Stromal cell of bone marrow (primary cell): ENCODE data around the gene AP3B1.

Experiments
- DNase-seq: peaks from one replicate; pipeline ENCODE4 v3.0.0-alpha.2; 2012; ENCODE audit warnings: low read depth

Gene AP3B1

DNA sequence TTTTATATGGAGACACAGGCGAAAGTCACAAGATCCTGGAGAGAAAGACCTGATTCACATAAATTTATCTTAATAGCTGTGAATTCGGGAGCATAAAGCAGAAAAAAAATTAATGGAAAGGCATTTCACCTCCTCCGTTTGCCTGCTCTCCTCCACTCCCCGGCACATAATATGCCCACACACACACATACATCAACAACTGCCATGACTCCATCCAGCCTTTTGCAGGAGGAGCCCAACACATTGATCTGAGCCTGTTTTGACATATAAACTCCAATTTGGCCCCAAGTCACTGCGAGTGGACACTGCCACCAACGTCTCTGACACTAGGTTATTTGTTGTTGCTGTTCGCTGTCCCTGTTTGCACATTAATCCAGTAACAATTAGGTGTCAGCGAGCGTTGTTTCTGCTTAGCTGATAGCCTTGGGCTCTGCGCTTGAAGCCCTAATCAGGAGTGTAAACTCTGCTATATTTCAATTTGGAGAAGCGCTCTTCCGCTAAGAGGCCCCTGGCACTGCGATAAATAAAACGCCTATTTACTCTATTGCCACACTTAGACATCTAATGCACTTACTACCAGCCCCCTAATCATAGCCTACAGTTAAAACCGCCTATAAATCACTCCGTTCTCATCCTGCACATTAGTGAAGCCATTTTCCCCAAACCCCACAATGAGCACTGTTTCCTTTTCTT lies 322.6 kb downstream of the AP3B1 start:
- no peak for DNase-seq

DNA sequence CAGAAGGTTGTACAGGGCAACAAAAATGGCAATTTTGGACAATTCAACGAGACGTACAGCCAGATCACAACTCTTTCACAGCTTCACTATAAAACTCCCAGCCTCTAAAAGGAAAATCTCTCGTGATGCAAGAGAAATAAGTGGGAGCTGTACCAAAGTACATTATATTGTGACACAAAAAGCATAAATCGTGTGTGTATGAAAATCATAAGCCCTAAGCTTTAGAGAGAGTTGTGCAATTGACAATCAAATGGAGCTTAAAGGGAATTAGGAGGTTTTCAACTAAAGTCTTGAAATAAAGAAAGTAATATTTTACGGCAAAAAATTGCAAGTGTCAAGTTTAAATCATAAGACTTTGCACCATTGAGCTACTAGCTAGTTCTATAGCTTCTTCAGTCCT lies 323.6 kb downstream of the AP3B1 start:
- DNase-seq = no peak

DNA sequence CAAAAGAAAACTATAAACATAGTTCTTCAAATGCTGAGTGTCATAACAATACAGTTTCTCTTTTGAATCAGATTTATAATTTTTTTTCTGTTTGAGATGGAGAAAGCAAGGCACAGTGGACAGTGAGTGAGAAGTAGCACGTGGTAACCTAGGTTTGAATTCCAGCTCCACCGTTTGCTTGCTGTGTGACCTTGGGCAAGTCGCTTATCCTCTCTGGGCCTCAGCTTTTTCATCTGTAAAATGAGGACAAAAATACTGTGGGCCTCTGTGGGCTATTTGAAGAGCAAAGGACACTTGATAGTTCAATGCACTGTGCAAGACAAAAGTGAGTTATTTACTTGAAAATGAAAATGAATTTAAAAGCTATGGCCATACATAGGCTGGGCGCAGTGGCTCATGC lies 330.7 kb downstream of the AP3B1 start:
- no peak for DNase-seq

DNA sequence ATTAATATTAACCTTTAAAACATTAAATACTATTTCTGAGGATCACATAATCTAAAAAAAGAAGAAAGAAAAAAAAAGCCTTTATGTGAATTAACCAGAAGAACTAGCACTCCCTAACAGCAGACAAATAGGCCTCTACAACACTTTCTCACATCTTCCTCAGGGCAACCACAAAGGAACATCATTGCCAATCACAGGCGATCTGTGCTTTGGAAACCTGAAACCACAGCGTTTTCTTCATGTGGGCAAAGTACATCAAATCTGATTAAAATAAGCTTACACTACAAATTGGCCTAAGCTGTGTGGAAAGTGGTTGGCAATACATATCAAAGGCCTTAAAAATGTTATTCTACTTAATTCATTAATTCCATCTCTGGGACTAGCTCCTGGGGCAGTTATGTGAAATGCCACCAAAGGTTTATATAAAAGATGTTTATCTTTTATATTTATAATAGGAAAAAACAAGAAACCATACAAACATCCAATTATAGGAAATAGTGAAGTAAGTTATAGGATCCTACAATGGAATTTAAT lies 333.6 kb downstream of the AP3B1 start:
- DNase-seq = no peak

DNA sequence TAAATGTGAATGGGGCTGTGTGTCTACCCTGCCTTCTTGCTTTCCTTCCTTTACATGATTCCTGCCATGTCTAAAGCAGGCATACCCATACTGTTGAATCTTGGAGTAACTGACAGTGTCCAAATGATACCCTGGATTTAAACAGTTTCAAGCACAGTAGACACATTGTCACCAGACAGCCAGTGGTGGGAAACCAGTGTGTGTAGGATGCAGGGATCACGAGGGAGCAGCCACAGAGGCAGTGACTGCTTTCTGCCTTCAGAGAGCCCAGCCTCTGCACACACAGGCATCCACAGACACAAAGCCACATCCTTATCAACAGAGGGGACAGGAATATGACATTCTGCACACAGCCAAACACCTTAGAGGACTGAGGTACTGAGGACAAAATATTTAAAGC lies 334.2 kb downstream of the AP3B1 start:
- no peak for DNase-seq

DNA sequence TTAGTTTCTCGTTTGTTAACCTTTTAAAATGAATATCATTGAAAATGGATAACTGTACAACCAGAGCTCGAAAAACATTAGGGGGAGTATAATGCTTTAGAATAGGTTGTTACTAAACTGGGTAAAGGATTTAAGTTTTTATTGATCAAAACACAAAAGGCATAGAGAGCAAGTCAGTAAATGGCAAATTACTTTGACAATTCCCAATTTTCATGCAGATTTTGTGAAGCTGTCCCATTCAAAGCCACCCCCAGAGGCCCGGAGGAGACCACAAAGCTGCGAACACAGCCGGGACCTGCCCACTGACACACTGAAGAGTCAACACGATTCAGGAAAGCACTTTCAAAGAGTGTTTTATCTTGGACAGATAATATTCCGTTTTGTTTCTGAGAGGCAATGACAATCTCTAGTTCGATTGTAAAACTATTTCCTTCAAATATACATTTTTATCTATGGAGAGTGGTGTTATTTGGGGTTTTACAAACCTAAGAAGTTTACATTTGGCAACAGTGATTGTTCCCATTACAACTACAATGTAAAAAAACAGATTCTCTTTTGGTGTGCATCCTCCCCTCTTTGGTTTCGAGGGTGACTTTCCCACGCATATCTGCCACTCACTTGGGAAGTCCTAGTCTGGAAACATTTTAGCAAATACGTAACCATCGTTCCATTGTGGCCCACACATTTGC lies 335.7 kb downstream of the AP3B1 start:
- DNase-seq = no peak

DNA sequence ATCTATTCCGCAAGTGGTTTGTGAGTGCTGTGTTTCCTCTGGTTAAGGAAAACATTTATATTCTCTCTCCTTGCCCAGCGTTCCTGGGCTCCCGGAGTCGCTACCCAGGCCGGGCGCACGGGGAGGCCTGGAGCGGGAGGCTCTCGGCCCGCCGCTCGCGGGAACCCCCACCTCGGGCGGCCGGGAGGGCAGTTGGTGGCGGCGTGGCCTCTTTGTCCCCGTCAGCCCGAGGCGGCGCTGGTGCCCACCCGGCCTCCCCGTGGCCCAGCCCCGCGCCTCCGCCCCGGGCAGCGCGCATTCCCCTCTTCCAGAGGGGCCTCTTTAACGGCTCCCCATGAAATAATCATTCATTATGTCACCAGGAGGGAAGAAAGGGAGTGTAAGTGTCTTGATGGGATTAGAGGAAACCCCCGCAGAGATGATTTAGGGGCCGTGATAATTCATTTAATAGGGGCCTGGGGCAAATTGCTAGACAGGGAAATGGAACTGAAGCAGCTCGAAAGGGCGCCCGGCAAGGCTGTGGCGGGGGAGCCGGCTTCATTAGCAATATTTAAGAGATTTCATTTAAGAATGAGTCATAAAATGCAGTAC lies 336.5 kb downstream of the AP3B1 start:
- DNase-seq = no peak

DNA sequence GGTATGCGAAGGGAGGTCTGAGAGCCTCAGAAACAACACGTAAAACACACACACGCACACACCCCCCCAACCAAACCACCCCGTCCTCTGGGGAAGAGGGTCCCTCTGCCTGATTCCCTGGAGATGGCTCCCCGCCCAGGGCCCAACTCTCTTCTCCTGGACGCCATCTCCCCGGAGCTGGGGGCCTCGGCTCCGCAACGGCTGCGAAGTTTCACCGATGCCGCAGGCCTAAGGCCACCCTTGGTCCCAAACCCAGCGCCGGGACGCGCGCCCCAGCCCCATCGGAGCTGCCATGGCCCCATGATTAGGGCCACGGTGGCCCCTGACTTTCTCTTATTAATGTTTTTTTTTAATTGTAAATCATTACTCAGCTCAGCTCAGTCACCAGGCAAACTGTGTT lies 337.0 kb downstream of the AP3B1 start:
- no peak for DNase-seq

DNA sequence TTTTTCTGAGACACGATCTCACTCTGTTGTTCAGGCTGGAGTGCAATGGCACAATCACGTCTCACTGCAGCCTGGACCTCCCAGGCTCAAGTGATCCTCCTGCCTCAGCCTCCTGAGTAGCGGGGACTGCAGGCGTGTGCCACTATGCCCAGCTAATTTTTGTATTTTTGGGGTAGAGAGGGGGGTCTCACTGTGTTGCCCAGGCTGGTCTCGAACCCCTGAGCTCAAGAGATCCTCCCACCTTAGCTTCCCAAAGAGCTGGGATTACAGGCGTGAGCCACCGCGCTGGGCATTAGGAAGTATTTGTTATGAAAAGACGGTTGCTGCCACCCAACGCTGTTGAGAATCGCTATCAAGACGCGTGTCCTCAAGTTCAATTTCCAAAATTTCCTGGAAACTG lies 337.4 kb downstream of the AP3B1 start:
- DNase-seq = no peak

DNA sequence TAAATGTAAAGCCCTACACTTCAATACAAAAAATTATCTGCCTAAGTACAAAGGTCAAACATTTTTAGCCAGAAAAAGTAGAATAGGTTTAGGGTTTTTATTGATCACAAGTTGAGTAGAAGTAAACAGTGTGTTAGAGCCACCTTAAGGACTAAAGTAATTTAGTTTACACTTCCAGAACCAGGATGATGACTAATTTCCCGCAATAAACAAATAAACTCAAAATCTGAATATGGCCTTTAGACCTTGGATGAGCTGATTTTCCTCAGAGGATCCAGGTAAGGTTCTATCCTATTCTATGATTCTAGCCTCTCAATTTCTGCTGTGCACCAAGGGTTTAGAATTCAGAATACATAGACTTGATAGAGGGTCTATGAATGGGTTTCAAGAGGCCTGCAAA lies 338.9 kb downstream of the AP3B1 start:
- DNase-seq = no peak

DNA sequence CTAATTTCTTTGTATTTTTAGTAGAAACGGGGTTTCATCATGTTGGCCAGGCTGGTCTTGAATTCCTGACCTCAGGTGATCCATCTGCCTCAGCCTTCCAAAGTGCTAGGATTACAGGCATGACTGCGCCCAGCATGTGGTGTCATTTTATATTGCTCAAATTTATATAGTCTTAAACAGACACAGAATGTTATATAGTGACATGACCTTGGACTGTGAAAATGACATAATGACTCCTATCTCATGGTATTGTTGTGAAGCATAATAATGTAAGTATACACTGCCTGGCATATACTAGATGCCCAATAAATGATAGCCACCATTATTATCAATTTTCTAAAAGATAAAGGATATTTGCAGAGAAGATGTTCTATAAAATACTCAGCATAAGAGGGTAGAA lies 341.1 kb downstream of the AP3B1 start:
- no peak for DNase-seq

DNA sequence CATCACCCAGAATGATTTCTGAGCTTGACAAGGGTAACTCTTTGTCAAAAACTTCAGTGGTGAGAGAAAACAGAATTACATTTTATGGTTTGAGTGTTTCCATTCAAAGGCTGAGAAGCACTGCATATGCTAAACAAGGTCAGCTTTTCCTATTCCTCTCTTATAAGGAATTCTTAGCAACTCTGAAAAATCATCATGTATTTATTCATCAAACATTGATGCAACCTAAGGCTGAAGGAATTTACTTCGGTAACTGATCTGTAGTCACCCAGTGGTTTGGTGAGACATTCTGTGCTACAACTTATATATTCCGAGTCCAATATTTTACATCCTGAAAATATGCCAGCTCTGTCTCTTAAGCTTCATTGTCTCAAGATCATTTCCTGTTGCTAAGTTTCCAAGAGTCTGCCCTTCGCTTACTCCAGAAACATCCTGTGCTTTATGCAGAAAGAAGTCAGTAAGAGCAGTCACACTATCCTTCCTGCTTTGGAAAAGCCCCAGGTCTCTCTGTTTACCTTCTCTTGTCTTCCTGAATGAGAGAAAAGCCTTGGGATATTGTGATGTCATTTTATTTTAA lies 341.8 kb downstream of the AP3B1 start:
- DNase-seq = no peak
